Mammary epithelial cell (primary cell): Measurements from ENCODE around the gene PPP1R7.

Experiments
- EZH2 ChIP-seq: IDR thresholded peaks from 2 replicates; pipeline ENCODE4 v1.6.1; 2012; ENCODE audit warnings: low read length, inconsistent platforms, borderline replicate concordance
- TF ChIP-seq, protein P1 (sequence below), 2 donors: IDR thresholded peaks in 1 of 2; conservative IDR thresholded peaks in 1 of 2; 2 replicates each; pipeline ENCODE4 v1.5.1; 2011 to 2012; ENCODE audit warnings: inconsistent platforms in 2 of 2, low read length in 2 of 2, mild to moderate bottlenecking in 2 of 2, control low read depth in 1 of 2, low read depth in 1 of 2; ENCODE audit not compliant: insufficient read depth in 1 of 2; ENCODE audit errors: extremely low read depth in 1 of 2

DNA sequence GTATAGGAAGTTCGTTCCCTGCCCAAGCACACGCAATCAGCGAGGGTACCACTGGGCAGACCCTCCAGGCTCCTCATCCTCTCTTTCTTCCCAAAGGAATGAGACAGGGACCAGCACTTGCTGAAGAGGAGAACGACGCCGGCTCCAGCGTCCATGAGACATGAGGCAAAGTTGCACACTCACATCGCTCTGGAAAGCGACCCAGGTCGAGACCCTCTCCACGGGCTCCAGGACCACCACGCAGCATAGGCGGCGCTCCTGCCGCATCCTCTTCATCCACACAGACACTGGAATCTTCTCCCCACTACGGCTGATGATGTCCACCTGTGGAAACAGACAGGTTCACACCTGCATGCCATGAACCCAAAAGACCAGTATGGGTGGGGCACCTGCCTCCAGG lies 11.8 kb upstream of the PPP1R7 start:
- TF ChIP-seq, protein P1, sequence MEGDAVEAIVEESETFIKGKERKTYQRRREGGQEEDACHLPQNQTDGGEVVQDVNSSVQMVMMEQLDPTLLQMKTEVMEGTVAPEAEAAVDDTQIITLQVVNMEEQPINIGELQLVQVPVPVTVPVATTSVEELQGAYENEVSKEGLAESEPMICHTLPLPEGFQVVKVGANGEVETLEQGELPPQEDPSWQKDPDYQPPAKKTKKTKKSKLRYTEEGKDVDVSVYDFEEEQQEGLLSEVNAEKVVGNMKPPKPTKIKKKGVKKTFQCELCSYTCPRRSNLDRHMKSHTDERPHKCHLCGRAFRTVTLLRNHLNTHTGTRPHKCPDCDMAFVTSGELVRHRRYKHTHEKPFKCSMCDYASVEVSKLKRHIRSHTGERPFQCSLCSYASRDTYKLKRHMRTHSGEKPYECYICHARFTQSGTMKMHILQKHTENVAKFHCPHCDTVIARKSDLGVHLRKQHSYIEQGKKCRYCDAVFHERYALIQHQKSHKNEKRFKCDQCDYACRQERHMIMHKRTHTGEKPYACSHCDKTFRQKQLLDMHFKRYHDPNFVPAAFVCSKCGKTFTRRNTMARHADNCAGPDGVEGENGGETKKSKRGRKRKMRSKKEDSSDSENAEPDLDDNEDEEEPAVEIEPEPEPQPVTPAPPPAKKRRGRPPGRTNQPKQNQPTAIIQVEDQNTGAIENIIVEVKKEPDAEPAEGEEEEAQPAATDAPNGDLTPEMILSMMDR (conservative IDR thresholded peaks at IDR 0.05 in 1 of 2, IDR thresholded peaks at IDR 0.05 in 1 of 2; ENCODE audit: extremely low read depth in 1 of 2, insufficient read depth in 1 of 2, low read depth in 1 of 2, low read length in 2 of 2), result no peak
- TF ChIP-seq EZH2, result no peak
